HG02938 (cell line): ENCODE data around the gene PRR7.

ENCODE experiments used
- ATAC-seq: cut with Tn5 transposase; IDR thresholded peaks from one replicate; pipeline ENCODE4 v1.9.1; 2021; ENCODE audit warnings: mild to moderate bottlenecking, moderate library complexity; ENCODE audit not compliant: unreplicated experiment

PRR7 gene

GRCh38 chr5:177468329-177468684, 21.7 kb downstream of the PRR7 start:
- ATAC-seq: no peak

GRCh38 chr5:177468685-177469628, 22.3 kb downstream of the PRR7 start:
- no peak for ATAC-seq

GRCh38 chr5:177469750-177470525, 23.3 kb downstream of the PRR7 start:
- no peak for ATAC-seq

- ATAC-seq: no peak
These were observed 24.3 kb downstream of the PRR7 start for GRCh38 chr5:177470759-177471536.

GRCh38 chr5:177471610-177472356, 25.2 kb downstream of the PRR7 start:
- ATAC-seq: no peak

- no peak for ATAC-seq
These were observed 26.1 kb downstream of the PRR7 start for GRCh38 chr5:177472460-177473442.

GRCh38 chr5:177473443-177474001, 26.9 kb downstream of the PRR7 start, which contains the start of gene DBN1:
DBN1 (minus strand) TSS chr5:177473634; CDS start chr5:177473521, 113 bp downstream.
- no peak for ATAC-seq

- ATAC-seq: no peak
These were observed 27.4 kb downstream of the PRR7 start for GRCh38 chr5:177474002-177474476.

- no peak for ATAC-seq
These were observed 28.4 kb downstream of the PRR7 start for GRCh38 chr5:177474846-177475562.

GRCh38 chr5:177475563-177476427, 29.2 kb downstream of the PRR7 start:
- ATAC-seq: no peak

- ATAC-seq: no peak
These were observed 30.1 kb downstream of the PRR7 start for GRCh38 chr5:177476531-177477233.

- no peak for ATAC-seq
These were observed 31.3 kb downstream of the PRR7 start for GRCh38 chr5:177477701-177478477.

GRCh38 chr5:177478711-177479646, 32.4 kb downstream of the PRR7 start:
- no peak for ATAC-seq

GRCh38 chr5:177479774-177480173, 33.2 kb downstream of the PRR7 start:
- ATAC-seq: no peak

- no peak for ATAC-seq
These were observed 35.8 kb downstream of the PRR7 start for GRCh38 chr5:177482359-177482795.
